Rectal smooth muscle tissue (tissue), 1 donor: ENCODE results near the gene AQP12B.

Experiments
- H3K27ac ChIP-seq: one replicate; pipeline ENCODE4 v1.7.0; 2013; ENCODE audit warnings: low read depth, low read length, inconsistent platforms
- H3K27me3 ChIP-seq: one replicate; pipeline ENCODE4 v1.7.0; 2013; ENCODE audit warnings: low read length; ENCODE audit not compliant: control insufficient read depth, insufficient read depth
- H3K36me3 ChIP-seq: one replicate; pipeline ENCODE4 v1.7.0; 2013; ENCODE audit warnings: low read length; ENCODE audit not compliant: control insufficient read depth, insufficient read depth
- H3K4me1 ChIP-seq: one replicate; pipeline ENCODE4 v1.7.0; 2013; ENCODE audit warnings: low read length; ENCODE audit not compliant: control insufficient read depth, insufficient read depth
- H3K4me3 ChIP-seq: one replicate; pipeline ENCODE4 v1.7.0; 2013; ENCODE audit warnings: low read length
- H3K9ac ChIP-seq: one replicate; pipeline ENCODE4 v1.7.0; 2013; ENCODE audit warnings: low read length

Gene AQP12B

DNA sequence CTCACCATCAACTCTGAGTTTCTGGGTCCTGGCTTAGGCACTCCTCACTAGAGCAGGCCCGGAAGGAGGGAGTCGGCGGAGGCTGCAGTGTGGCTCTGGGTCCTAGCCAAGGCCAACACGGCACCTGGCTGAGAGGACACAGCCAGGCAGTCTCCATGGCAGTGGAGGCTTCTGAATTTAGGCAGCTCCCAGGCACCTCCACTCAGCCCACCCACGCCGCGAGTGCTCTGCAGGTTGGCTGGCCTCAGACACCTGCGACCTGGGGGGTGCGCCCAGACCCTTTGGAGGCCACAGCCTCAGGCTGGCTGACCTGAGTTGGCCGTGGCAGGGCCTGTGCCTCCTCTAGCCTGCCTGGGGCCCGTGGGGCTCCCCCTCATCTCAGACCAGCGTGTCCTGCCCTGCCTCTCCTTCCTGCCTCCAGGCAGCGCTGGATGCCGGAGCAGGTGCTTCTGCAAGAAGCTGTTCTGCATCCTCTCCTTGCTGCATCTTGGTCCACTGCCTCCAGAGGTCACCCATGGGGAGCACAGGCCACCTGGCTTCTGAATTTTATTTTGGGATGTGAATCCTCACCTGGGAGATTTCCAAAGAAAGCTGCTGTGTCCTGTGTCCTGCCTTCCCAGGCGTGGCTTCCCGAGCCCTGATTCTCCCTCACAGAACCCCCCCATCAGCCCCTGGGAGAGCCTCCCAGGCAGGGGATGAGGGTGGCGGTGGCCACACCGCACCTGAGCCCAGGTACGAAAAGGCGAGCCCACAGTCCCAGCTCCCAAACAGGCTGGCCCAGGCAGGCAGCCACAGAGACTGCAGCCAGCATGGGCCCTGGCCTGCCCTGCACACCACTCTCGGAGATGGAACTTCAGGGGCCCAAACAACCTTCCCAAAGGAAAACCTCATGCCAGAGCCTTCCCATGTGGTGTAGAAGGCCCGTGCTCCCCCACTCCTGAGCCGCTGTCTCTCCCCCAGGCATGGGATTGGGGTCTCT is 32.4 kb upstream of the AQP12B start:
- Histone ChIP-seq H3K9ac (no peak overlapping the region), H3K36me3 (no peaks in the 10 kb centered on the region), H3K27me3 (no peaks in the 10 kb centered on the region), H3K4me1 (no peaks in the 10 kb centered on the region), H3K27ac (no peak overlapping the region), H3K4me3 (no peak overlapping the region)

DNA sequence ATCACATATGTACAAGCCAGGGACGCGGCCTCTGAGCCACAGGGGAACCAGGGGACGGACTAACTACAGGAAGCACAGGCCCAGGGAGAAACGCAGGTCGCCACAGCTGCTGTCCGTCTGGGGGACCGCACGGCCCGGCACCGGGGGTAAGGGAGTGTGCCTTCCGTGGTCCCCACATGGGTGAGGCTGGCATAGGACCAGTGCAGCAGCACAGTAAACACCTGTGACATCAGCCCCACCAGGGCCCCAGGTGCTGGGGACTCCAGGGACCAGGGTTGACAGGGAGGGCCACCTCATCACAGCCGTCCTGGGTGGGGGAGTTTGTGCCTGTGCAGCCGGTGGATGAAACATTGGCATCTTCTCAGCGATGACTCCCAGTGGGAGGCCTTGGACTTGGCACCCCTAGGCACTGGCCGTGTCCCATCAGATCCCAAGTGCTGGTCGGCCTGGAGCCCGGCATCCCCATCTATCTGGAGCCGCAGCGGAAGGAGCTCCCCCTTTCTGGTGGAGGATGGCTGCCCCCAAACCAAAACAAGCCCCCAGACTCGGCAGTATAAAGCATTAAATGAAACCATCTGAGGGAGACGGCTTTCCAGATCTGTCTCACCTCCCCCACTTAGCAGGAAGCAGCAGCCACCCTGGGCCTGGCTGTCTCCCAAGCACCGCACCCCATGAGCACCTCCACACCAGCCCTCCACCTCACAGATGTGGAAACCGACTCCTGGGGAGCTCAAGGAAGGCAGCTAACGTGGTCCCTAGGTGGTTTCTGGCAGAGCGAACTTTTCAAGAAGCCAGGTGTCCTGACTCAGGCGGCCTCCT is 31.5 kb upstream of the AQP12B start:
- no peaks in the 10 kb centered on the region for H3K4me1 ChIP-seq
- H3K27ac ChIP-seq = no peak overlapping the region
- H3K27me3 ChIP-seq = no peaks in the 10 kb centered on the region
- H3K9ac ChIP-seq = no peak overlapping the region
- no peak overlapping the region for H3K4me3 ChIP-seq
- H3K36me3 ChIP-seq = no peaks in the 10 kb centered on the region

DNA sequence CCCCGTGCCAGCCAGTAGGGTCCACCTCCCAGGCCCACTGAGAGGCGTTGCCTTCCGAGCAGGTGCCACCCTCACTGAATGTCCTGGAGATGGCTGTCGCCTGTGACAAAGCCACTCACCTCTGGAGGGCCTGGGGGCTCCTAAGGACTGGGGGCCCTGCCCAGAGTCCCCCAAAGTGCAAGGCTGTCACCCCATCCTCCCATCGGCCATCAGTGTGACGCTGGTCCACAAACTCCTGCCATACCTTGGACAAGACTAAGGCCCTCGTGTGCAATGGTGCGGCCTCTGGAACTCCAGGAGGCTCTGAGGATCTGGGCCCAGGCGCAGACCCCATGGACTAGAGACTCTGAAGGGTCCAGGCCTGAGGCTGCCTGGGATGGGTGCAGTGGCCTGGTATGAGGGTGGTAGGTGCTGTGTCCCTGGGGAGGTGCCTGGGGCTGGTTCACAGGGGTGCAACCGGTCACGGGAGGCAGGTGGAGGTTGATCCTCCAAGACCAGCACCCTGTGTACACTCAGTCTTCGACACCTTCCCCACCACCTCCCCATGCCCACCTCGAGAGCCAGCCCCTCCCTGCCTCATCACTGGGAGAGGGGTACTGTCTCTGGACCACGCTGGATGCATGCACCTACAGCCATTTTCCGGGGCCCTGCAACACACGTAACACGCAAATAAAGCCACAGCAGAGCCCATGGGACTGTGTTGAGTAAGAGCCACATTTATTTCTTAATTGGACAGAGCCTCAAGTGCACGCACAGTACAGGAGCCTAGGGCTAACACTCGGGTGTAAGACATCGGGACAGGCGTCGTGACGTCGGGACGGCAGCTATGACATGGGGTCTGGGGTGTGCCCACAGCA is 30.6 kb upstream of the AQP12B start:
- no peaks in the 10 kb centered on the region for H3K27me3 ChIP-seq
- no peaks in the 10 kb centered on the region for H3K36me3 ChIP-seq
- no peak overlapping the region for H3K9ac ChIP-seq
- H3K4me3 ChIP-seq = no peak overlapping the region
- H3K27ac ChIP-seq = no peak overlapping the region
- H3K4me1 ChIP-seq = no peaks in the 10 kb centered on the region

DNA sequence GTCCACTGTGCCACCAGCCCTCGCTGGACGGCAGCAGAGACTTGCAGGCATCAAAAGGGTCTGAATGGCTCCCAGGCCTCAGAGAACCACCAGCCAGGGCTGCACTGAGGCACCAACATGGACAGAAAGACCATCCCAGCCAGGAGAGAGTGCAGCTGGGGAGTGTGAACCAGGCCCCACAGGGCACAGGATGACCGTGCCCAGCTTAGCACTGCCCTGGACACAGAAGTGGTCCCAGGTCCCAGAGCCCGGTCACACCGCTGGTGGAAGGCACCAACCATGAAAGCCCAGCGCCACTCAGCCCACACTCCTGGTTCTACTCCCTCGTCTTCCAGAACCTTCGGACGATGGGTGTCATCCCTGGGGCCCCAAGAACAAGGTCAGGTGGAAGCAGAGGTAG is 29.4 kb upstream of the AQP12B start:
- no peak overlapping the region for H3K27ac ChIP-seq
- no peak overlapping the region for H3K9ac ChIP-seq
- H3K27me3 ChIP-seq = no peaks in the 10 kb centered on the region
- H3K4me3 ChIP-seq = no peak overlapping the region
- no peaks in the 10 kb centered on the region for H3K4me1 ChIP-seq
- H3K36me3 ChIP-seq = no peaks in the 10 kb centered on the region

DNA sequence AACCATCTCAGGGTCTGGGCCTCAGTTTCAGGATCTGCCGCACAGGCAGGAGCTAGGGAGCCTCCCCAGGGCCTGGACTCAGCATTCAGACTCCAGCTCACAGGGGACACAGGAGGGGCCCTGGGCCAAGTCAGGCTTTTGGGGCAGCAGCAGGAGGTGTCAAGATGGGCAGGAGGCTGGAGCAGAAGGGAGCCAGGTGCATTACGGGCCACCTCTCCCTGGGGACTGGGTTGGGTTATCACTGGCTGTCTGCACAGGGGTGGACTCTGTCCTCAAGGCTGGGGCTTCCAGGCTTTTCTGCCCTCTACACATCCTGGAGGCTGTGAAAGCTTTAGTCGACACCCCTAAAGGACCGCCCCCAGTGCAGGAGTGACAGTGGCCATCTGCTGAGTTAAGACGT is 29.0 kb upstream of the AQP12B start:
- Histone ChIP-seq H3K36me3 (no peaks in the 10 kb centered on the region), H3K4me1 (no peaks in the 10 kb centered on the region), H3K4me3 (no peak overlapping the region), H3K27ac (no peak overlapping the region), H3K27me3 (no peaks in the 10 kb centered on the region), H3K9ac (no peak overlapping the region)

DNA sequence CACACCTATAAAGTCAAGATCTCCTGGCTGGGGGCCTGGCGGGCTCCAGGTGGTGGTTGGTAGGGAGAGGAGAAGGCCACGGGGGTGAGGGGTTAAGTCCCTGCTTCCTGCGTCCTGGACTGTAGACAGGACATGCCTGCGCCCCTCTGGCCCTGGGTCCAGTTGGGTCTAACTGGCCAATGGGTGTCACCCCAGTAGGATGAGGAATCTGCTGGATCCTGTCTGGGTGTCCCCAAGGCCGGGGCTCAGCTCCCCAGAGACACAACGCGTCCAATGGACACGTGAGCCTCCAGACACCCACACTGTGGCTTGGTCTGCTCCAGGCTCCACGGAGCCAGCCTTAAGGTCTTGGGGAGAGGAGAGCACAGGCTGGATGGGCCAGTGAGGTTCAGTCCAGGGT is 28.6 kb upstream of the AQP12B start:
- Histone ChIP-seq H3K27ac (no peak overlapping the region), H3K9ac (no peak overlapping the region), H3K27me3 (no peaks in the 10 kb centered on the region), H3K4me1 (no peaks in the 10 kb centered on the region), H3K4me3 (no peak overlapping the region), H3K36me3 (no peaks in the 10 kb centered on the region)

DNA sequence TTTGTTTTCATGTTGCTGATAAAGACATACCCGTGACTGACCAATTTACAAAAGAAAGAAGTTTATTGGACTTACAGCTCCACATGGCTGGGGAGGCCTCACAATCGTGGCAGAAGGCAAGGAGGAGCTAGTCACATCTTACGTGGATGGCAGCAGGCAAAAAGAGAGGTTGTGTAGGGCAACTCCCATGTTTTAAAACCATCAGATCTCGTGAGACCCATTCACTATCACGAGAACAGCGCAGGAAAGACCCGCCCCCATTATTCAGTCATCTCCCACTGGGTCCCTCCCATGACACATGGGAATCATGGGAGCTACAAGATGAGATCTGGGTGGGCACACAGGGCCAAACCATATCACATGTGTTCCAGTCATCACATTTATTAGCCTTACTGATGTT is 25.8 kb upstream of the AQP12B start:
- Histone ChIP-seq H3K4me3 (no peak overlapping the region), H3K27ac (no peak overlapping the region), H3K9ac (no peak overlapping the region), H3K4me1 (no peaks in the 10 kb centered on the region), H3K36me3 (no peaks in the 10 kb centered on the region), H3K27me3 (no peaks in the 10 kb centered on the region)

DNA sequence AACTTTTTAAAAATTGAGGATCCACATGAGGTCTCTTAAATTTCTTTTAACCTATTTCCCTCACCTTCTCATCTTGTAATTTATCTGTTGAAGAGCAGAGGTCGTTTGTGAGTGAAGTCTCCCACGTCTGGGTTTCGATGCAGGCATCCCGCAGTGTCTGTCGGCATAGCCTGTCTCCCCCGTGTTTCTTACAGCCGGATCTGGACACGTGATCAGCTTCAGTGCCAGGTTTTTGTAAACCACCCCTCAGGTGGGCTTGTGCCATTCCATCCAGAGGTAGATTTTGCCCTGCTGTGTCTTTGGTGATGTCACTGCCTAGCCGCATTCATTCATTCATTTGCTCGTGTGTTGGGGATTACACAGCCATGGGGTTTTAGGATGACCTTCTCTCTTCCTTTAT is 25.1 kb upstream of the AQP12B start:
- Histone ChIP-seq H3K27me3 (no peaks in the 10 kb centered on the region), H3K36me3 (no peaks in the 10 kb centered on the region)

DNA sequence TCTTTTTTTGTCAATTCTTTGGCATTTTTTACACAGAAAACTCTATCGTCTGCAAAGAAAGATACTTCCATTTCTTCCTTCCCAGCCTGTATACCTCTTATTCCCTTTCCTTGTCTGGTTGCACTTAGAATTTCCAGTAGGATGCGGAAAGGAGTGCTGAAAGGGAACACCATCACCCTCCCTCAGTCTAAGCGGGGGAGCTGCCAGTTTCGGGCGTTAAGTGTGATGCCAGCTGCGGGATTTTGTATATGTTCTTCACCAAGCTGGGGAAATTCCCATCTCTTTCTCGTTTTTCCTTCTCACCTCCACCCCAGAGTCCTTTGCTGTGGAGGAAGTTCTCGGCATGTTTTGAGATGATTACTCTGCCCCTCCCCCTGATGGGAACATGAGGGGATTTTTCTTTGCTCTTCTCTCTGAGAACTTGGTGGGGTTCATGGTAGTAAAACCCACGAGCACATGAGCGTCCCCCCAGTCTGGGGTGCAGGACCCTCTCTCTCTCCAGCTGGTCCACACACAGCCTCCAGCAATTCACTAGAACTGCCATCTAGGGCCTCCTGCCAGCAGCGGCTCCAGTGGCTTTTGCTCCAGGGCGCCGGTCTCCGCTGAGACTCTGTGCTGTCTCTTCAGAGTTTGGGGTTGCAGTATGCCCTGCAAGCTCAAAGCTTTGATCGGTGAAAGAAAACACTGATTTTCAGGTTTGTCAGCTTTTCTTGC is 24.5 kb upstream of the AQP12B start:
- no peaks in the 10 kb centered on the region for H3K4me1 ChIP-seq
- H3K27ac ChIP-seq = no peak overlapping the region
- H3K27me3 ChIP-seq = no peaks in the 10 kb centered on the region
- no peaks in the 10 kb centered on the region for H3K36me3 ChIP-seq
- H3K4me3 ChIP-seq = no peak overlapping the region
- no peak overlapping the region for H3K9ac ChIP-seq

More for the DNA sequence above, 25.1 kb upstream of the AQP12B start:
- Histone ChIP-seq H3K27ac (no peak overlapping the region), H3K9ac (no peak overlapping the region), H3K4me1 (no peaks in the 10 kb centered on the region), H3K4me3 (no peak overlapping the region)

DNA sequence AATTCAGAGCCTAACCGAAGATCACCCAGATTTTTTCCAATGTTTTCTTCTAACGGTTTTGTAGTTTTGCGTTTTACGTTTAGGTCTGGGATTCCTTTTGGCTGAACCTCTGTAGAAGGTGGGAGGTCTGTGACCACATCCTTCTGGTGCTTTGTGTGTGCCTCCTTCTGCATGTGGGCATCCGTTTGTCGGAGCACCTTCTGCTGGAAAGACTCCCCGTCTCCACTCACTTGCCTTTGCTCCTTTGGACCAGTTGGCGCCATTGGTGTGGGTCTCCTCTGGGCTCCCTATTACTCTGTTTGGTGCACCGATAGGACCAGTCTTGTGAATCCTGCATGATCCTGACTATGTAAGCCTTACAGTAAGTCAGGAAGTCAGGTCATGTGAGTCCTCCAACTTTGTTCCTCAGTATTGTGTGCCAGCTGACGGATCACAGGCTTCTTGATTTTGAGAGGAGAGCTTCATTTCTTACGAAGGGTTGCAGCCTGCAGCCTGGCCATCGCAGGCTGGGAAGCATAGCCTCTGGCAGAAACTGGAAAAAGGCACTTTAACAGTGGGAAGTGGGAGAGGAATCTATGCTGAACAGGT is 22.6 kb upstream of the AQP12B start:
- Histone ChIP-seq H3K27ac (no peak overlapping the region), H3K27me3 (no peaks in the 10 kb centered on the region), H3K4me3 (no peak overlapping the region), H3K9ac (no peak overlapping the region), H3K4me1 (no peaks in the 10 kb centered on the region), H3K36me3 (no peaks in the 10 kb centered on the region)

DNA sequence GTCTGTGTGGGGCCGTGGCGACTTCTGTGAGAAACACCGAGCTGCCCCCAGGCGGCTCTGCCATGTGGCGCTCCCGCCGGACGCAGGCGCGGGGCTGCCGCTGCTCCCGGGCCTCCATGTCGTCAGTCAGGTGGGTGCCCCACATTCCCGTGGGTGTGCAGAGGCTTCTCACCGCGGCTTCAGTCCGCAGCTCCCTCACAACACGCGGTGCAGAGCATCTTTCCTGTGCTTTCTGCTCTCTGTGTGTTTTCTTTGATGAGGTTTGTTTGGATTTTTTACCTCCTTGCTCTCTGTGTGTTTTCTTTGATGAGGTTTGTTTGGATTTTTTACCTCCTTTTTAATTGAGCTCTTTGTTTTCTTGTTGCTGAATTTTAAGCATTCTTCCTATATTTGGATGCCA is 22.0 kb upstream of the AQP12B start:
- no peaks in the 10 kb centered on the region for H3K27me3 ChIP-seq
- no peaks in the 10 kb centered on the region for H3K4me1 ChIP-seq
- H3K27ac ChIP-seq = no peak overlapping the region
- no peak overlapping the region for H3K9ac ChIP-seq
- no peaks in the 10 kb centered on the region for H3K36me3 ChIP-seq
- H3K4me3 ChIP-seq = no peak overlapping the region
